HG02588 (cell line): ENCODE data around the gene IRX6.

Experiments used
- ATAC-seq: cut with Tn5 transposase; IDR thresholded peaks from one replicate; pipeline ENCODE4 v1.9.1; 2021; ENCODE audit warnings: mild to moderate bottlenecking, moderate library complexity; ENCODE audit not compliant: unreplicated experiment

The IRX6 gene

DNA sequence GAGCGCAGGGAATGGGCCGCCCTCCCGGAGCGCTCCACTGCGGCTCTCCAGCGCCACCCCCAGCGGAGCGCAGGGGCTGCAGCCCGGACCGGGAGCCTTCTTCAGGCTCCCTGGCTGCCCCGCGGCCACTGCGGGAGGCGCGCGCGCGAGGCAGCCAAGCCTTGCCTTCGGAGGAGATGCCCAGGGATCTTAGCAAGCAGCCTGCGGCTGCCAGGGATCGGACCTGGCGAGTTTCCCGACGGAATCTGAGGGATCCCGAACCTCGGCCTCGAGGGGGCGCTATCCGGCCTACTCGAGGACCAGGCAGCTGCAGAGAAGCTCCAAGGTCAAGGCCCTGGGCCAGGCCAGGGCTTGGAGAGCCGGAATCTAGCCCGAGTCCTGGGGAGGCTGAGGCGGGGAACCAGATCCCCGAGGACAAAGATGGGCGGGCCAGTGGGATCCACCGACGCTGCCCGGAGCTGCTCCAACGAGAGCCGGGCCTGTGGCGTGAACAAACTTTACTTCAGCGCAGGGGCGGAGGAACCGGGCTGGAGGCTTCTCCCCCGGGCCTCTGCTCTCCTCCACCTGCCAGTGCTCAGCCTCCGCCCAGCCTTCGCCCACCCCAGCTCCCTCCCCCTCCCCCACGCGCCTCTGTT lies at the start of gene IRX6:
Gene IRX6 (plus strand): TSS at position 567 of the 635 bp plus-strand sequence. CDS start 889 bp downstream, outside the sequence.
- no peak for ATAC-seq

- no peak for ATAC-seq
Measured at GRCh38 chr16:55274391-55274790, 49.6 kb upstream of the IRX6 start.

DNA sequence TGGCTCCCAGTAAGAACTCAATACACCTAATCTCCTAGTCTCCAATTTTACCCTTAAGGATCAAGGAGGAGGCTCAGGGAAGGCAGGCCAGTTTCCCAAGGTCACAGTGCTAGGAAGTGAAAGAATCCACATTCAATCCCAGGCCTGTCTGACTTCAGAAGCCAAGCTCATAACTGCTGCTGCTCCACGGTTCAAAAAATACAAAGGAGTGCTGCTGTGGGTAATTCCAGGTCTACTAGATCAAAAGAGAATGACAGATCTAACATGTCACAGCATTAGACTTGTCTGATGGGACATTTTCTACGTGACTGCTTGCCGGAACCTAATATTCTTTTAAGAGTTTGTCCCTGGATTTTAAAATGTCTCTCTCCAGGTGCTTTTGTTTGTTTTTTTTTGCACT lies 48.8 kb upstream of the IRX6 start:
- no peak for ATAC-seq

GRCh38 chr16:55275869-55276268 lies 48.1 kb upstream of the IRX6 start:
- no peak for ATAC-seq

DNA sequence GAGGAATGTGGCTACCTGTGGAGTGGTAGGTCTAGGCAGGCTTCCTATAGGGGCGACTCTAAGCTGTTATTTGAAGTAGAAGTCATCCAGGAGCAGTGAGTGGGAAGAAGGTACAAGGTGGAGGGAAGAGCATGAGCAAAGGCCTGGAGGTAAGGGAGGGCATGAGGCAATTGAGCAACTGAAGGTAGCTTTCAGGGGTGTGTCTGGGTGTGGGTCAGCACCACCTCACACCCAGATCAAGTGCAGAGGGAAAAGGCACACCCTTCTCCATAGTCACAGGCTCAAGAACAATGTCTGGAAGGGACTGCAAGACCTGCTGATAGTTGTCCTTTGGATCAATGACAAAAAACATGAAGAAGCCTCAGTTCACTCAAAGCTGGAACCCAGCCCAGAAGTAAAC lies 46.5 kb upstream of the IRX6 start:
- ATAC-seq, result no peak

- ATAC-seq, result no peak
Measured at GRCh38 chr16:55279598-55279997, 44.4 kb upstream of the IRX6 start.

- no peak for ATAC-seq
Measured at GRCh38 chr16:55280587-55280986, 43.4 kb upstream of the IRX6 start.

GRCh38 chr16:55282441-55282840 lies 41.6 kb upstream of the IRX6 start:
- no peak for ATAC-seq

DNA sequence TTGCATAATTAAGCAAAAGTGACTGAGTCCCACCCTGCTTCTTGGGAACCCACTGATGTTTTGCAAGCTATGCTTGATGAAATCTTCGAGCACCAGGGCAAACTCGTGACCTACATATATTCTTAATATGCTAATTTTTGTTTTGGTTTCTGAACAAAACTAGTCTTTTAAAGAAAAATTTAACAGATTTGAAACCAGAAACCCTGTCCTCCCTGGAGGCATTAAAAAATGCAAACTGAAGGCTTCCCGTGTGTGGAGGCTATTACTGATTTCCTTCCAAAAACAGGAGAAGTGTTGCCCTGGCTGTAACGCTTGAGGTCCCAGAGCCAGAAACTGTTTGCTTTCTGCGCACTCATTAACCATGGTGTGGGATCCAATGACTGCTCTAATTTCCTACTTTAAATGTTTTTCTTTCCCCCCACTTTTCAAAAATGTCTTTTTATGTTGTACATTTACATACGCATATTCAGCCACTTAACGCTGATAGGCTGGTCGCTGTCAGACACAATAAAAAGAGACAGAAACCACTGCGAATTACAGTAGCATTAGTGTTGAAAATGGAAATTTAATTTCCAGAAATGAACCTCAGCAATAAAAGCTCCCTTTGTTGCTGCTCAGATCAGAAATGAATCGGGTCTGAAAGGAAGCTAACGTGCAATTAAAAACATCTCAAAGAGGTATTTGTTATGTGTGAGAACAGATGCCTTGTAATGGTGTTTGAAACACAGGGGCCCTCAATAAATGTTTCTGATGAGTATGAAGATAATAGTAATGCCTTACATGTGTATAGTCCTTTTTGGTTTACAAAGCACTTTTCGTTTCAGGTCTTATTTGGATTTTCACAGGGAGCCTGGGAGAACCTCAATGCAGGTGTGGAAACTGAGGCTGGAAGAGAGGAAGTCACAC lies 39.9 kb upstream of the IRX6 start:
- ATAC-seq, result no peak

DNA sequence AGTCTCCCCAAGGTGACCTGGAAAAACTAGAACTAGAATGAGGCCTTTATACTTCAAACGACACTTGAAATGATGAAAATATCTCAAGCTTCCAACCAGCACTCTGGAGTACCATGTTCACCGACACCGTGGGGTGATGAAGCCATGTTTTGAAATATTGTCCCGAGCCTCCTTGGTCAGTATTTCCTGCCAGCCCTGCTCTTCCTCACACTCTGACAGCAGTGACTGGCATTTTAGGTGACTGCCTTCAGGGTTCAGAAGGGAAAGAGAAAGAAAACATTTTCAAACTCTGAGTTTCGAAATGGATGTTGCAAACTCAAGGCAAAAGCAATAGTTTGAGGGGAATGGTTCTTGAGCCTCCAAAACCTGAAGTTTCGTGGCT lies 39.3 kb upstream of the IRX6 start:
- no peak for ATAC-seq

GRCh38 chr16:55285586-55285985 lies 38.4 kb upstream of the IRX6 start:
- ATAC-seq, result no peak

GRCh38 chr16:55289353-55289752 lies 34.6 kb upstream of the IRX6 start:
- ATAC-seq, result no peak

- no peak for ATAC-seq
Measured at GRCh38 chr16:55291847-55292246, 32.2 kb upstream of the IRX6 start.

- no peak for ATAC-seq
Measured at GRCh38 chr16:55292491-55292890, 31.5 kb upstream of the IRX6 start.

- ATAC-seq, result no peak
Measured at GRCh38 chr16:55294129-55294528, 29.9 kb upstream of the IRX6 start.

DNA sequence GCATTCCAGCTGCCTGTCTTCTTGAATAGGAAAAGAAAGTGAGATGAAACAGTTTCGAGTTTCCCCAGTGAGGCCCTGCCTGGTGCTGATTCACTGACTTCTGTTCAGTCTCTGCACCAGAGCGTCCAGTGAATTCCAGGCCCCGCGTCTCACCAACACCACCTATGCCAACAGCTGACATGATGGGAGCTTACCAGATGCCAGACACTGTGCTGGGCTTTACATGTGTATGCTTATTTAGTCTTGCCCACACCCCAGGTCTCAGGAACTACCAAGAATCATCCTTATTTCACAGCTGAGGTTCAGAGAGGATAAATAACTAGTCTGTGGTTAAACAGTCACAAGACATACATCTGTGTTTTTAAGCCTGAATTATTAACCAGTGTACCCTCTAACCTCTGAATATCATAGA lies 29.1 kb upstream of the IRX6 start:
- ATAC-seq, result no peak

GRCh38 chr16:55297062-55297909 lies 26.7 kb upstream of the IRX6 start:
- no peak for ATAC-seq

GRCh38 chr16:55297910-55298479 lies 26.0 kb upstream of the IRX6 start:
- no peak for ATAC-seq

- no peak for ATAC-seq
Measured at GRCh38 chr16:55301385-55302008, 22.5 kb upstream of the IRX6 start.

- no peak for ATAC-seq
Measured at GRCh38 chr16:55302635-55303034, 21.4 kb upstream of the IRX6 start.

DNA sequence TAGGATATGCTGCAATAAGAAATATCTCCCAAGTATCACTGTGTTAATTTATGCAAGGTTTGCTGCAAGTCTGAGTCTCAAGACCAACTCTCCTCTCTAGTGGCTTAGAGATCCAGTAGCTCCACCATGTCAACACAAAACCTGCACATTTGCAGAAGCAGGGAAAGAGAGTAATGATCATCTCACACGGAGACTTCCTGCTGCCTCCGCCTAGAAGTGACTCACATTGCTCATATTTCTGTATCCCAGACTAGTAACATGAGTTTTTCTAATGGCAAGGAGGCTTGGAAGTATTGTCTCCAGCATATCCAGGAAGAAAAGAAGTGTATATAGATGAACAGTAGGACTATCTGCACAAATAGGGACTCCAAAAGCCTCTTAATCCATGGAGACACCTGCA lies 15.0 kb upstream of the IRX6 start:
- ATAC-seq, result no peak
